ENCODE measurements around the gene CBX2.

DNA sequence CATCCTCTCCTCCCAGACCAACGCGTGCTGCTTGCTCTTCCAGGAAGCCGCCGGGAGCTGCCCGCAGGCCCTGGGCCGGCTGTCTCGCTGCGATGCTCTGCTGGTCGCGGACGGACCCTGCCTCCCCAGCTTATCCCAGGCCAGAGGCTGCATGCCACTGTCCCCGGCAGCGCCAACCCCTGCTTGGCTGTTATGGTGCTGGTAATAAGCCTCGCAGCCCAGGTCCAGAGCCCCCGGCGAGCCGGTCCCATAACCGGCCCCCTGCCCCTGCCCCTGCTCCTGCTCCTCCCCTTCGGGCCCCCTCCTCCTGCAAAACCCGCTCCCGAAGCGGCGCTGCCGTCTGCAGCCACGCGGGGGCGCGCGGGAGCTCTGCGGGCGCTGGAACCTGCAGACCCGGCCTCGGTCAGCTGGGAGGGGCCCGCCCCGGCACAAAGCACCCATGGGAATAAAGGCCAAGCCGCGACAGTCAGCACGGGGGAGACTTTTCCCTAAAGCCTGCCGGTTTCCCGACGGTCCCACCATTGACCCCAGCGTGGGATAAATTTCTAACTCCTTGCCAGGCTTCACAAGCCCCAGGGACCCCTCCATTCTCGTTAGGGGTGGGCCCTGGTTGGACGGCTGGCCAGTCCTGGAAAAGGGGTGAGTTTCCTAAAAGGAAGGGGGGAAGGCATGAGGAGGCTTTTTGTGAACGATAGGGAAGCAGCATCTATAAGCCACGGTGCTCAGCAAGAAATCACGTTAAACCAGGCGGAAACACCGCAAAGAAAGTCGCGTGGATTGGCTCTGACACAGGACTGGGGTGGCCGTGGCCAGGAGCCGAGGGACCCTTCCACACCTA is 36.0 kb upstream of the CBX2 start:
- TF ChIP-seq EZH2 (IDR thresholded peaks at IDR 0.05): no peak
- TF ChIP-seq POLR2AphosphoS5 (IDR thresholded peaks at IDR 0.05; ENCODE audit: borderline replicate concordance, low read depth, low read length): no peak
- TF ChIP-seq FOXP2 (optimal IDR thresholded peaks at IDR 0.05; ENCODE audit: control extremely low read depth, extremely low read length, insufficient read depth): no peak
